G401 (cell line): Measurements from ENCODE around the gene C1orf159. TPM values are rescaled to one million over a fixed set of nuclear protein-coding genes. Genes with fewer than 3 reads are reported as not detected.
"Not testable (repeated sequence)": the region's sequence is repeated elsewhere in the genome, so short reads cannot be mapped to it uniquely, and the experiment has no call there.

ENCODE experiments used
- DNase-seq: peaks from one replicate; pipeline ENCODE4 v3.0.0-alpha.2; 2015; ENCODE audit warnings: low spot score
- in situ Hi-C: cut with HindIII; loops from 2 replicates; pipeline ENCODE4 v1.10.0; 2016; ENCODE audit warnings: low sequenced_read_pairs, mixed read lengths
- total RNA-seq: library from RNA; depleted of rRNA; stranded (reverse); fragments of >200 nt; shearing (Covaris generic); gene quantifications from 2 replicates; pipeline ENCODE4 v1.2.3, GENCODE V29; 2014

Gene C1orf159
- total RNA-seq, 1 experiment from 2014 or later = 17.1 TPM

GRCh38 chr1:1152431-1152830, 36.5 kb upstream of the C1orf159 start:
- in situ Hi-C loops, DNase-seq: not testable (repeated sequence)

- no peak for DNase-seq
- in situ Hi-C loops = no loop called here
Measured at GRCh38 chr1:1151306-1151705, 35.4 kb upstream of the C1orf159 start.

- in situ Hi-C loops = no loop called here
- DNase-seq = no peak
Measured at GRCh38 chr1:1150100-1150499, 34.2 kb upstream of the C1orf159 start.

GRCh38 chr1:1149416-1149815, 33.5 kb upstream of the C1orf159 start:
- in situ Hi-C loops = no loop called here
- no peak for DNase-seq

- in situ Hi-C loops = no loop called here
- DNase-seq = no peak
Measured at GRCh38 chr1:1148569-1148968, 32.7 kb upstream of the C1orf159 start.

GRCh38 chr1:1148061-1148460, 32.2 kb upstream of the C1orf159 start:
- in situ Hi-C loops = no loop called here
- DNase-seq = no peak

- DNase-seq = no peak
- in situ Hi-C loops = no loop called here
Measured at GRCh38 chr1:1146596-1146995, 30.7 kb upstream of the C1orf159 start.

- no peak for DNase-seq
- in situ Hi-C loops = no loop called here
Measured at GRCh38 chr1:1146026-1146425, 30.1 kb upstream of the C1orf159 start.

GRCh38 chr1:1145547-1145914, 29.6 kb upstream of the C1orf159 start:
- in situ Hi-C loops = no loop called here
- no peak for DNase-seq

GRCh38 chr1:1144843-1145546, 29.1 kb upstream of the C1orf159 start:
- DNase-seq = no peak
- in situ Hi-C loops = no loop called here

- in situ Hi-C loops = no loop called here
- no peak for DNase-seq
Measured at GRCh38 chr1:1144122-1144842, 28.4 kb upstream of the C1orf159 start.

GRCh38 chr1:1143636-1144035, 27.7 kb upstream of the C1orf159 start:
- in situ Hi-C loops = no loop called here
- no peak for DNase-seq

GRCh38 chr1:1142844-1143243, 27.0 kb upstream of the C1orf159 start:
- DNase-seq = no peak
- in situ Hi-C loops = no loop called here

- in situ Hi-C loops, DNase-seq: not testable (repeated sequence)
Measured at GRCh38 chr1:1142352-1142751, 26.5 kb upstream of the C1orf159 start.

GRCh38 chr1:1141911-1142250, 26.0 kb upstream of the C1orf159 start:
- in situ Hi-C loops = no loop called here
- no peak for DNase-seq

GRCh38 chr1:1141244-1141910, 25.5 kb upstream of the C1orf159 start:
- DNase-seq = no peak
- in situ Hi-C loops = no loop called here

GRCh38 chr1:1140673-1141072, 24.8 kb upstream of the C1orf159 start:
- DNase-seq = no peak
- in situ Hi-C loops = no loop called here

- DNase-seq = no peak
- in situ Hi-C loops = no loop called here
Measured at GRCh38 chr1:1137256-1138045, 21.6 kb upstream of the C1orf159 start.

GRCh38 chr1:1136547-1137230, 20.8 kb upstream of the C1orf159 start:
- DNase-seq = no peak
- in situ Hi-C loops = no loop called here
